Measurements from ENCODE around the gene ZC3HAV1. TPM values are rescaled to one million over a fixed set of nuclear protein-coding genes. Genes with fewer than 3 reads are reported as not detected.

ZC3HAV1 gene
- total RNA-seq, 2 donors from 2014 or later: 67.6 to 76.0 TPM

GRCh38 chr7:139023076-139023475 lies 86.4 kb downstream of the ZC3HAV1 start:
- H3K9ac ChIP-seq (ENCODE audit: extremely low read depth, low read length, poor library complexity, severe bottlenecking): no peak overlapping the region
- H3K4me3 ChIP-seq (ENCODE audit: low read length): no peak overlapping the region
- H3K36me3 ChIP-seq (ENCODE audit: control insufficient read depth, insufficient read depth, low read length): no peaks in the 10 kb centered on the region
- H3K36me3 Mint-ChIP-seq (ENCODE audit: low read depth): peaks cover 43% of the 10 kb centered on the region
- TF ChIP-seq, protein P1, sequence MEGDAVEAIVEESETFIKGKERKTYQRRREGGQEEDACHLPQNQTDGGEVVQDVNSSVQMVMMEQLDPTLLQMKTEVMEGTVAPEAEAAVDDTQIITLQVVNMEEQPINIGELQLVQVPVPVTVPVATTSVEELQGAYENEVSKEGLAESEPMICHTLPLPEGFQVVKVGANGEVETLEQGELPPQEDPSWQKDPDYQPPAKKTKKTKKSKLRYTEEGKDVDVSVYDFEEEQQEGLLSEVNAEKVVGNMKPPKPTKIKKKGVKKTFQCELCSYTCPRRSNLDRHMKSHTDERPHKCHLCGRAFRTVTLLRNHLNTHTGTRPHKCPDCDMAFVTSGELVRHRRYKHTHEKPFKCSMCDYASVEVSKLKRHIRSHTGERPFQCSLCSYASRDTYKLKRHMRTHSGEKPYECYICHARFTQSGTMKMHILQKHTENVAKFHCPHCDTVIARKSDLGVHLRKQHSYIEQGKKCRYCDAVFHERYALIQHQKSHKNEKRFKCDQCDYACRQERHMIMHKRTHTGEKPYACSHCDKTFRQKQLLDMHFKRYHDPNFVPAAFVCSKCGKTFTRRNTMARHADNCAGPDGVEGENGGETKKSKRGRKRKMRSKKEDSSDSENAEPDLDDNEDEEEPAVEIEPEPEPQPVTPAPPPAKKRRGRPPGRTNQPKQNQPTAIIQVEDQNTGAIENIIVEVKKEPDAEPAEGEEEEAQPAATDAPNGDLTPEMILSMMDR (conservative IDR thresholded peaks at IDR 0.05): no peak
- H3K27me3 ChIP-seq (ENCODE audit: control insufficient read depth, insufficient read depth, low read length, poor library complexity, severe bottlenecking): no peaks in the 10 kb centered on the region
- H3K4me1 Mint-ChIP-seq: peaks cover 19% of the 10 kb centered on the region
- H3K27me3 Mint-ChIP-seq (ENCODE audit: insufficient read depth): no peaks in the 10 kb centered on the region
- no peaks in the 10 kb centered on the region for H3K9me3 Mint-ChIP-seq
- DNase-seq: no peak
- WGBS, 2 experiments (ENCODE audit: insufficient coverage in 1 of 2, insufficient read length in 1 of 2): 81 to 91% methylated on average over 3 to 5 of the region's 5 CpGs
- H3K4me1 ChIP-seq (ENCODE audit: control insufficient read depth, insufficient read depth, low read length): peaks cover 9% of the 10 kb centered on the region
- H3K27ac Mint-ChIP-seq: no peak overlapping the region
- H3K9me3 ChIP-seq (ENCODE audit: control insufficient read depth, low read length): no peaks in the 10 kb centered on the region
- H3K4me3 Mint-ChIP-seq: no peak overlapping the region
- H3K27ac ChIP-seq (ENCODE audit: low read depth, low read length): no peak overlapping the region

- no peak overlapping the region for H3K4me3 ChIP-seq (ENCODE audit: low read length)
- peaks cover 6% of the 10 kb centered on the region for H3K4me1 ChIP-seq (ENCODE audit: control insufficient read depth, insufficient read depth, low read length)
- H3K9ac ChIP-seq (ENCODE audit: extremely low read depth, low read length, poor library complexity, severe bottlenecking): no peak overlapping the region
- Mint-ChIP-seq H3K9me3 (no peaks in the 10 kb centered on the region), H3K27ac (no peak overlapping the region), H3K4me3 (no peak overlapping the region), H3K4me1 (peaks cover 19% of the 10 kb centered on the region), H3K36me3 (ENCODE audit: low read depth) (peaks cover 39% of the 10 kb centered on the region), H3K27me3 (ENCODE audit: insufficient read depth) (no peaks in the 10 kb centered on the region)
- no peak for DNase-seq
- no peak overlapping the region for H3K27ac ChIP-seq (ENCODE audit: low read depth, low read length)
- no peaks in the 10 kb centered on the region for H3K27me3 ChIP-seq (ENCODE audit: control insufficient read depth, insufficient read depth, low read length, poor library complexity, severe bottlenecking)
- no peaks in the 10 kb centered on the region for H3K9me3 ChIP-seq (ENCODE audit: control insufficient read depth, low read length)
- WGBS, 2 experiments (ENCODE audit: insufficient coverage in 1 of 2, insufficient read length in 1 of 2): 78 to 82% methylated on average over 3 to 4 of the region's 4 CpGs
- H3K36me3 ChIP-seq (ENCODE audit: control insufficient read depth, insufficient read depth, low read length): no peaks in the 10 kb centered on the region
- TF ChIP-seq, protein P1 (conservative IDR thresholded peaks at IDR 0.05): no peak
Measured at GRCh38 chr7:139022286-139022685, 87.2 kb downstream of the ZC3HAV1 start.

GRCh38 chr7:139018910-139019309 lies 90.6 kb downstream of the ZC3HAV1 start:
- Histone ChIP-seq H3K36me3 (ENCODE audit: control insufficient read depth, insufficient read depth, low read length) (no peaks in the 10 kb centered on the region), H3K27me3 (ENCODE audit: control insufficient read depth, insufficient read depth, low read length, poor library complexity, severe bottlenecking) (no peaks in the 10 kb centered on the region), H3K4me3 (ENCODE audit: low read length) (no peak overlapping the region), H3K9me3 (ENCODE audit: control insufficient read depth, low read length) (peaks cover 6% of the 10 kb centered on the region), H3K4me1 (ENCODE audit: control insufficient read depth, insufficient read depth, low read length) (peaks cover 6% of the 10 kb centered on the region), H3K9ac (ENCODE audit: extremely low read depth, low read length, poor library complexity, severe bottlenecking) (no peak overlapping the region), H3K27ac (ENCODE audit: low read depth, low read length) (no peak overlapping the region)
- DNase-seq: no peak
- TF ChIP-seq, protein P1 (conservative IDR thresholded peaks at IDR 0.05): no peak
- H3K4me3 Mint-ChIP-seq: no peak overlapping the region
- H3K36me3 Mint-ChIP-seq (ENCODE audit: low read depth): peaks cover 19% of the 10 kb centered on the region
- H3K27ac Mint-ChIP-seq: no peak overlapping the region
- no peaks in the 10 kb centered on the region for H3K9me3 Mint-ChIP-seq
- H3K27me3 Mint-ChIP-seq (ENCODE audit: insufficient read depth): no peaks in the 10 kb centered on the region
- 79 to 100% methylated on average over 1 to 3 of the region's 3 CpGs for WGBS, 2 experiments (ENCODE audit: insufficient coverage in 1 of 2, insufficient read length in 1 of 2)
- H3K4me1 Mint-ChIP-seq: peaks cover 11% of the 10 kb centered on the region
